Right ventricle myocardium superior (tissue), 1 donor: ENCODE results near the gene SLC5A5. TPM values are rescaled to one million over a fixed set of nuclear protein-coding genes. Genes with fewer than 3 reads are reported as not detected.
"Not testable (repeated sequence)": the region's sequence is repeated elsewhere in the genome, so short reads cannot be mapped to it uniquely, and the experiment has no call there.

ENCODE experiments used
- ATAC-seq: fragments of 200-7000 bp; cut with Tn5 transposase; one replicate; pipeline ENCODE4 v1.9.1; 2020; ENCODE audit warnings: mild to moderate bottlenecking; ENCODE audit not compliant: poor library complexity
- DNase-seq: peaks from one replicate; pipeline ENCODE4 v3.0.0-alpha.2; 2020
- intact Hi-C: fragments of 100-400 bp; cut with DNase I; formaldehyde crosslinking; loops from one replicate; pipeline ENCODE4 v1.11.2; 2022
- total RNA-seq: library from RNA; stranded (reverse); fragmentation: NEBNext Ultra II Directional; extraction: Animal tissue kit (Norgen Biotek cat#: 25700); gene quantifications from one replicate; pipeline ENCODE4 v1.2.1, GENCODE V29; 2021
- donor health status: DM: no; HTN: yes; CAD: no; lungs with severe emphysema.

Gene SLC5A5
- total RNA-seq, 1 donor from 2014 or later: not detected

DNA sequence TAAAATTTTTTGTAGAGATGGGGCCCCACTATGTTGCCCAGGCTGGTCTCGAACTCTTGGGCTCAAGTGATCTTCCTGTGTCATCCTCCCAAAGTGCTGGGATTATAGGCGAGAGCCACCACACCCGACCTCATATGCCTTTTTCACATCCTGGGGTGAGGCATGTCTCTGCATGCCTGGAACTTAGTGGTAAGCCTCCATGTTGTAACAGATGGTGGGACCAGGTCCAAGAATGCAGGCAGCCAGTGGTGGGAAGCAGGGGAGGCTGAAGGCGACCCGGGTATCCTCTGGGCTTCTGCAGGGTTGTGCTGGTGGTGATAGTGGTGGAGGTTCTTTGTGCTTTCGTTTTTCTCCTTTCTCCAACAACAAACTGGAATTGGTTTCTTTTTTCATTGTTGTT is 31.0 kb downstream of the SLC5A5 start:
- intact Hi-C loops: no loop called here
- DNase-seq (no peak), ATAC-seq (no peak)

DNA sequence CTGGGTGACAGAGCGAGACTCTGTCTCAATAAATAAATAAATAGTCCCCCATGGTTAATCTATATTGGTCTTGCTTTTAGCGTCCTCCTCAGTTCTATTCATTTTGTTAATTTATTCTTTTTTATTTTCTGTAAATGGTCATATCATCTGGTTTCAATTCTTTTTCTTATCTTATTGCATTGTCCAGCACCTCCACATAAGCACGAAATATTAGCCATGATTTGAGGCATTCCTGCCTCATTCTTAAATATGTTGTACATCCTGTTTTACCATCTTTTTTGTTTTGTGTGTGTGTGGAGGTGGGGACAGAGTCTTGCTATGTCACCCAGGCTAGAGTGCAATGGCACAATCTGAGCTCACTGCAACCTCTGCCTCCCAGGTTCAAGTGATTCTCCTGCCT is 36.5 kb downstream of the SLC5A5 start:
- intact Hi-C loops: no loop called here
- no peak for DNase-seq

DNA sequence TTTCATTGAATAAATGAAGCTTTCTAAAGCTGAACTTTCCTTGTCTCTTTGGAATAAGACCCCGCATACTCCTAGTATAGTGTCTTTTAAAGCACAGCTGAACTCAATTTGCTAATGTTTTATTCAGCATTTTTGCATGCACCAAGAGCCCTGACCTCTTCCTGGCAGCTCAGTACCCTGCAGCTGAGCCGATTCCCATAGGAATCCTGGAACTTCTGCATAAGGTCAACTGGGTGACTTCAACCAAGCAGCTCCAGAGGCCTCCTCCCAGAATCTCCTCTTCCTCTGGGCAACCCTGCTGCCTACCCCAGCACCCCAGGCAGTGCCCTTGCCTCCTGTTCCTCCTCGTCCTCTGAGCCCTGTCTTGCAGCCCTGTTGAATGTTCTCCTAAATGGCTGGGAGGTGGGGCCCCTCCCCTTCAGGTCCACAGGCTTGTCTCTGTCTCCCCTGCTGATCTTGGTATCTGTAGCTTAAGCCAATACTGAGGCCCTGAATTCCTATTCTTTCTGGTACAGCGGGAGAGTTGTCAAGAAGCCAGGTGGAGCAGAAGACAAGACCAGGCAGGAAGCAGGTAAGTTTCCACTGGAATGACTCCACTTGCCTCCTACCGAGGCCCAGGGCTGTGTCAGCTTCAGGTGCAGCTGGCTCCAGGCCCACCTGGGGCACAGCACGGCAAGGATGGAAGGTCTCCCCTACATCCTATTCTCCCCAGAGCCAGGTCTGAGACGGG is 37.4 kb downstream of the SLC5A5 start:
- intact Hi-C loops: no loop called here
- no peak for ATAC-seq
- DNase-seq: no peak

More for the DNA sequence above, 36.5 kb downstream of the SLC5A5 start:
- no peak for ATAC-seq

DNA sequence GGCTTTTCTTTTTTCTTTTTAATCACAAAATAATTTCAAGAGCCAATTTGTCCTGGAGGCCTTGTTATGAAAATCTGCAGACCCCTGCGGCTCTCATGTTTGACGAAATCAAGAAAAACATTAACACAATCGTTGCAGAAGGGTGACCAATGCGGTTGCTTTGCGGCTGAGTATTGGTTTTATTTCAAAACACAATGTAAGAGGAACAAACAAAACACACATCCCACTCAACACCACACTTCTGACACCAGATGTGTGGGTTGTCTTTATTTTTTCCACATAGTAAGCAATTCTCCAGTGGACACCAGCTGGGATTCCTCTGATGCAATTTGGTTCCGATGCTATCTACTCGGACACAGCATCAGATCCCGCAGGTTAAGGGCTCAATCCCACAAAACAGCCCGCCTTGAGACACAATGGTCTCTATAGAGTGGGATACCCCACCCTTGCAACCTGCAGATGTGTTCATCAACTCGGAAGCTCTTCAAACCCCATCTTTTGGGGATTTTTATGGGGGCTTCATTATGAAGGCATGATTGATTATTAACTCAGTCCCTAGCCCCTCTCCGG is 39.1 kb downstream of the SLC5A5 start:
- intact Hi-C loops: no loop called here
- ATAC-seq: no peak
- no peak for DNase-seq

DNA sequence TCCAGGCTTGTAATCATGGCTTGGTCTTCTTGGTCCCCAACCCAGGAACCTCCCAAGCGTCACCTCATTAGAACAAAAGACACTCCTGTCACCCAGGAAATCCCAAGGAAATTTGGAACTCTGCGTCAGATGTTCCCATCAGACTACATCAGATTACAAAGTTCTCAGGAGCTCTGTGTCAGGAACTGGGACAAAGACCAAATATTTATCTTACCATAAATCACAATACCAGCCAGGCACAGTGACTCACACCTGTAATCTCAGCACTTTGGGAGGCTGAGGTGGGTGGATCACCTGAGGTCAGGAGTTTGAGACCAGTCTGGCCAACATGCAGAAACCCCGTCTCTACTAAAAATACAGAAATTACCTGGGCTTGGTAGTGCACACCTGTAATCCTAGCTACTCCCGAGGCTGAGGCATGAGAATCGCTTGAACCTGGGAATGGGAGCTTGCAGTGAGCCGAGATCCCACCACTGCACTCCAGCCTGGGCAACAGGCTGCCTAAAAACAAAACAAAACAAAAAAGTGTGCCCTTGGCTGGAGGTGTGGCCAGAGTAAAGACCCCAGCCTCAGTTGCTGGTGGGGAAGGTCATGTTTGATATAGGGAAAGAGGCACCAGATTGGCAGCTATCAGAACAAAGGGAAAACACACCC is 44.3 kb downstream of the SLC5A5 start:
- intact Hi-C loops: no loop called here
- no peak for DNase-seq
- no peak for ATAC-seq

DNA sequence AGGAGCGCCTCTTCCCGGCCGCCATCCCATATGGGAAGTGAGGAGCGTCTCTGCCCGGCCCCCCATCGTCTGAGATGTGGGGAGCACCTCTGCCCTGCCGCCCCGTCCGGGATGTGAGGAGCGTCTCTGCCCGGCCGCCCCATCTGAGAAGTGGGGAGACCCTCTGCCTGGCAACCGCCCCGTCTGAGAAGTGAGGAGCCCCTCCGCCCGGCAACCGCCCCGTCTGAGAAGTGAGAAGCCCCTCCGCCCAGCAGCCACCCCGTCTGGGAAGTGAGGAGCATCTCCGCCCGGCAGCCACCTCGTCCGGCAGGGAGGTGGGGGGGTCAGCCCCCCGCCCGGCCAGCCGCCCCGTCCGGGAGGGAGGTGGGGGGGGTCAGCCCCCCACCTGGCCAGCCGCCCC is 46.4 kb downstream of the SLC5A5 start:
- intact Hi-C loops, DNase-seq, ATAC-seq: not testable (repeated sequence)

DNA sequence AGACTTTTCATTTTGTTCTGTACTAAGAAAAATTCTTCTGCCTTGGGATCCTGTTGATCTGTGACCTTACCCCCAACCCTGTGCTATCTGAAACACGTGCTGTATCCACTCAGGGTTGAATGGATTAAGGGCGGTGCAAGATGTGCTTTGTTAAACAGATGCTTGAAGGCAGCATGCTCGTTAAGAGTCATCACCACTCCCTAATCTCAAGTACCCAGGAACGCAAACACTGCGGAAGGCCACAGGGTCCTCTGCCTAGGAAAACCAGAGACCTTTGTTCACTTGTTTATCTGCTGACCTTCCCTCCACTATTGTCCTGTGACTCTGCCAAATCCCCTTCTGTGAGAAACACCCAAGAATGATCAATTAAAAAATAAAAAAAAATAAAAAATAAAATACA is 47.4 kb downstream of the SLC5A5 start:
- DNase-seq, intact Hi-C loops, ATAC-seq: not testable (repeated sequence)

DNA sequence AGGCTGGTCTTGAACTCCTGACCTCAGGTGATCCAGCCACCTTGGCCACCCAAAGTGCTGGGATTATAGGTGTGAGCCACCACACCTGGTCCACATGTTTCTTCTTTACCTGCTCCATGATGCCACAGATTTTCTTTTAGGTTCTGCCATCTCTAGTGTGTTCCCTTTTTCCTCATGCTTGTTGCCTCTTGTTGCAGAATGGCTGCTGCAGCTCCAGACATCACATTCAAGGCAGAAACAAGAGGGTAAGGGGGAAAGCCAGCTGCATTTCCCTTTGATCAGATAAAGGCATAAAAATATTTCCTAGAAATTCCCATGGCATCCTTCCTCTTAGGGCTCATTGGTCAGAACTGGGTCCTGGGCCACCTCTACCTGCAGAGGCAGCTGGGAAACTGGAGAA is 48.8 kb downstream of the SLC5A5 start:
- ATAC-seq (no peak), DNase-seq (no peak)
- intact Hi-C loops: no loop called here

DNA sequence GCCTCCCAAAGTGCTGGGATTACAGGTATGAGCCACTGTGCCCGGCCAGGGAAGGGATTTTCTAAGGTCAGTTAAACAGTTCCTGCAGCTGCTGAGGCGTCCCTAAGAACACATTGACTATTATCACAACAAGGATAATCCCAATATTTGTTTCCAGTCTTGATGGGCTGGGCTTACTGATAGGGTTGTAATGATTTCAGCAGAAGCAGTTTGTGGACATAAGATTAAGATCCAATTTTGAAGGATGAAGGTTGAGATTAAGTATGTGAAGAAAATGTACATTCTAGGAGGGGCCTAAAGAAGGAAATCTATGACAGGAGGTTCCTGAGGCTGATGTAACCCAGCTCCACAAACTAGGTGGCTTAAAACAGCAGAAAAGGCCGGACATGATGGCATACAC is 50.4 kb downstream of the SLC5A5 start:
- DNase-seq (no peak), ATAC-seq (no peak)
- intact Hi-C loops: no loop called here

DNA sequence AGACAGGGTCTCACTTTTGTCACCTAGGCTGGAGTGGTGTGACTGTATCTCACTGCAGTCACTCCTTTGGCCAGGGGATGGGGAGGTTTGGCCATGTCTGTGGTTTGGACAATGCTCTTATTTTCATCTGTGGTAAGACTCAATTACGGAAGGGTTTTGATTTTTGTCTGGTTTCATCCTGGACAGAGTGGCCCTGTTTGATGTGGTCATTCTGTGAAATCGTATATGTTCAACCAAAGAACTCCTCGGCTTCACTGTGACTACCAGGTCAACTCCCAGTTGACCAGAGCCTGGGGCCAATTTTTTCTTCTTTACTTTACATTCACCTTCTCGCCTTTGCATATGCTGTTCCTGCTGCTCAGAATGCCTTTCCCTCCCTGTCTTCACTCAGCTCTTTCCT is 54.3 kb downstream of the SLC5A5 start:
- ATAC-seq (no peak), DNase-seq (no peak)
- intact Hi-C loops: no loop called here

DNA sequence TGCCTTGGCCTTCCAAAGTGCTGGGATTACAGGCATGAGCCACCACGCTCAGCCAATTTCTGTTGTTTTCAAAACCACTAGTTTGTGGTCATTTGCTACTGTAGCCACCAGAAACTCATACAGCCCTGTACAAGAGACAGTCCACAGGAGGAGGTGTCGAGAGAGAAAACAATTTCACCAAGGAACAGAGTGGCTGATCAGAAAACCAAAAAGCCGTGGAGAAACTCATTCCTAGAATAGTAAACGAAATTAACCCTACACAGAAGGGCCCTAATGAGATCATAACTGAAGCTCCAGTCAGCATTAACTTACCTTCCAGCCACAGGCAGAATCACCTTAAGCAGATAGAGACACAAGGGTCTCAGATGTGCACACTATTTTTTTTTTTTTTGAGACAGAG is 57.3 kb downstream of the SLC5A5 start:
- ATAC-seq (no peak), DNase-seq (no peak)
- intact Hi-C loops: no loop called here

DNA sequence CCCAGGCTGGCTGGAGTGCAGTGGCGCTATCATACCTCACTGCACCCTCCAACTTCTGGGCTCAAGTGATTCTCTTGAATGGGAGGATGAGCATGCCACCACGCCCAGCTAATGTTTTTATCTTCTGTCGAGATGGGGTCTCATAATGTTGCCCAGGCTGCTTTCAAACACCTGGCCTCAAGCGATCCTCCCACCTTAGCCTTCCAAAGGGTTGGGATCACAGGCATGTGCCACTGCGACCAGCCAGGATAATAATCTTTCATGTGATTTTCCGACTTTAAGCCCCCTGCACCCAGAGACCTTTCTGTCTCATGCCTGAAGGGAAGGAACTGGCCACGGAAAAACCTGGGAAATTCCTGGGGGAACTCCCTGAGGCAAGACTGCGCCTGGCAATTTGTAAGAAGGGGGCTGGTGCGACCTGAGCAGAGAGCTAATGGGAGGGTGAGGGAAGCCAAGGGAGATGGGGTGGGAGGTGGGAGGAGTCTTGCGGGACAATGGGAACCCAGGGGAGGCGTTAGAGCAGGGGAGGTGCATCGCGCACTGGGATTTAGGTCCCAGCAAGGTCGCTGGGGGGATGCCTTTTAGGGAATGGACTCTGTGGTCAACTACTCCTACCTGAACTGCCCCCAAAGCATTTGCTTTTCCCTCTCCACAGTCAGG is 59.9 kb downstream of the SLC5A5 start:
- DNase-seq (no peak), ATAC-seq (no peak)
- intact Hi-C loops: no loop called here

DNA sequence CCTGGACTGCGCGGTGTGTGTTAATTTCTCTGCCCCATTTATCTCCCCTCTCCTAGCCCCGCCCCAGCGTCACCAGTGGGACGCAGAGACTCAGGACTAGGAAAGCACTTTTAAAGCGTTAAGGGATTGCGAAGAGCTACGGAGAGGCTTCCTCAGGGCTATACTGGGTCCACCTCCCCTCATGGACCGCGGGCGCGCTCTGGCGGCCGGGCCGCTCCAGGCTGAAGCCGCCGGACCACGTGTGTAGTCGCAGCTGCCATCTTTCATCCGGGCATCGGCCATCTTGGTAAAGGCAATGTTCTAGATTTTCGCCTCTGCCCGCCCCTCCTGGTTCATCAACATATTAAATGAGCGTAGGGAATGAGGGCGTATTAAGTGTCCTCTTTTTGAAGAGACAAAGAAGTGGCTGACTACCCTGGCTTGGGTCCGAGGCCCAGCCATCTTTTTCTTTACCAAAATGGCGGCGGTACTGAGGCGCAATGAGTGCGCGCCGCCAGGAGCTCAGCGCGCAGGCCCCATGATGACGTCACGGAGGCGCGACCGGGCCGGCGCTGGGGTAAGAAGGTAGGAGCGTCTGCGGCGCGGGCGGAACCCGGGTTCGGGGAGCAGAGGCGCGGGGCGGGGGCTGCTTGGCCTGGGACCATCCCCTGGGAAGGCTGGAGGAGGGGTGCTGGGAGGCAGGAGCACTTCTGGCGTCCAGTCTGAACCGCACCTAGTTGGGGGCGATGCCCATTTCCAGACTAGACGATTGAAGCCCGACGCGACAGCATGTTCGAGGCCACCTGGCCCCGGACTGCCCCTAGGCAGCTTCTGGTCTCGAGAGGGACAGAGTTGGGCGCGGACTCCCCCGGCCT is 61.0 kb downstream of the SLC5A5 start, which contains the start of gene CCDC124:
CCDC124 (plus strand) TSS at position 531 of the 854 bp plus-strand sequence. CDS start 3,406 bp downstream, outside the sequence.
- intact Hi-C loops: no loop called here
- DNase-seq: peak; percentile 94
- ATAC-seq: peak; percentile 98

DNA sequence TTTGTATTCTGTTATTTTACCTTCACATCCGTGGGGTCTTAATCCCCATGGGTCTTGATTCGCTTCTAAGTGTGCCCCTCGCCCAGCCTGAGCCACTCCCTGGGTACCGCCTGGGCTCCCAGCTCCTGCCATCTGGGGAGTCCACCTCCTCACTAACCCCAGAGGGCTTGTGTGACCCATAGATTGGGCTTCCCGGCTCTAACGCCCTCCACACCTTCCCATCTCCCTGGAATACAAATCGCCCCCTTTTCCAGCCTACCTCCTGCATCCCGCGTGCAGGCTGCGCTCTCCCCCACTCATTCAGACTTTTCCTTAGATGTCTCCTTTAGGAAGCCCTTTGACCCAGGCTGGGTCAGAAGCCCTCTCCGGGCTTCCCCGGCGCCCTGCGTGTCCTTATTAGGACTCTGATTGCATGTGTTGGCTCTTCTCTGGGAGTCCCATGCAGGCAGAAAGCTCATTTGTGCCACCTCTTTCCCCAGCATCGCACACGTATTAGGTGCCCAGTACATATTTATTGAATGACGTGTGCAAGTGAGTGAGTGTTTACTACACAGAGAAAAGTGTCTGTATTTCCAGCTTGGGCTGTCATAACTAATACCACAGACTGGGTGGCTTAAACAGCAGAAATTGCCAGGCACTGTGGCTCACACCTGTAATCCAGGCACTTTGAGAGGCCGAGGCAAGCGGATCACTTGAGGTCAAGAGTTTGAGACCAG is 61.8 kb downstream of the SLC5A5 start:
- intact Hi-C loops: no loop called here
- DNase-seq (no peak), ATAC-seq (no peak)

DNA sequence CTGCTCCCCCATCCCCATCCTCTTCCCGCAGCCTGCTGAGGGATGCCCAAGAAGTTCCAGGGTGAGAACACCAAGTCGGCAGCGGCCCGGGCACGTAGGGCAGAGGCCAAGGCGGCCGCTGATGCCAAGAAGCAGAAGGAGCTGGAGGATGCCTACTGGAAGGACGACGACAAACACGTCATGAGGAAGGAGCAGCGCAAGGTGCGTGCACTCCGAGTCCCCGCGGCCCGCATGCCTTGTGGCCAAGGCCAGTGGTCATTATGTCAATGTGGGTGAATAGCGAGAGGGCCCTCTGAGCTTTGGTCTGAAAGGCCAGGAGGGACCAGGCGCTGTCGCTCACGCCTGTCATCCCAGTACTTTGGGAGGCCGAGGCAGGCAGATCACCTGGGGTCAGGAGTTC is 64.6 kb downstream of the SLC5A5 start:
- ATAC-seq (no peak), DNase-seq (no peak)
- intact Hi-C loops: loop anchor here (5.0 kb wide), 1 partner anchor 74 kb away; no protein-coding TSS in a partner anchor

DNA sequence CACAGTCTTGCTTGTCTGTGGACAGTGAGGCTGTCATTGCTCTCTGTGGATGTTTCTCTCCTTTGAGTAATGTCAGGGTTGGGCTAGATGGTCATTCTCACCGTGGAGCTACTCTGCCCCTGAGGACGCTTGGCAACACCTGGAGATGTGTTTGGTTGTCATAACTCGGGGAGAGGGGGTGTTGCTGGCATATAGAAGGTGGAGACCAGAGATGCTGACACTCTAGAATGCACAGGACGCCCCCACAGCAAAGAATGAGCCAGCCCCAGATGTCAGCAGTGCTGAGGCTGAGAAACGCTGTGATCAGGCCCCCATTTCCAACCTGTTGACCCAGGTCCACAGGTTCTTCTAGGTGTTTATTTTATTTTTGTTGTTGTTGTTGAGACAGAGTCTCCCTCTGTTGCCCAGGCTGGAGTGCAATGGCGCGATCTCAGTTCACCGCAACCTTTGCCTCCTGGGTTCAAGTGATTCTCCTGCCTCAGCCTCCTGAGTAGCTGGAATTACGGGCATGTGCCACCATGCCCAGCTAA is 65.7 kb downstream of the SLC5A5 start:
- ATAC-seq (no peak), DNase-seq (no peak)
- intact Hi-C loops: loop anchor here (5.0 kb wide), 1 partner anchor 75 kb away; no protein-coding TSS in a partner anchor

DNA sequence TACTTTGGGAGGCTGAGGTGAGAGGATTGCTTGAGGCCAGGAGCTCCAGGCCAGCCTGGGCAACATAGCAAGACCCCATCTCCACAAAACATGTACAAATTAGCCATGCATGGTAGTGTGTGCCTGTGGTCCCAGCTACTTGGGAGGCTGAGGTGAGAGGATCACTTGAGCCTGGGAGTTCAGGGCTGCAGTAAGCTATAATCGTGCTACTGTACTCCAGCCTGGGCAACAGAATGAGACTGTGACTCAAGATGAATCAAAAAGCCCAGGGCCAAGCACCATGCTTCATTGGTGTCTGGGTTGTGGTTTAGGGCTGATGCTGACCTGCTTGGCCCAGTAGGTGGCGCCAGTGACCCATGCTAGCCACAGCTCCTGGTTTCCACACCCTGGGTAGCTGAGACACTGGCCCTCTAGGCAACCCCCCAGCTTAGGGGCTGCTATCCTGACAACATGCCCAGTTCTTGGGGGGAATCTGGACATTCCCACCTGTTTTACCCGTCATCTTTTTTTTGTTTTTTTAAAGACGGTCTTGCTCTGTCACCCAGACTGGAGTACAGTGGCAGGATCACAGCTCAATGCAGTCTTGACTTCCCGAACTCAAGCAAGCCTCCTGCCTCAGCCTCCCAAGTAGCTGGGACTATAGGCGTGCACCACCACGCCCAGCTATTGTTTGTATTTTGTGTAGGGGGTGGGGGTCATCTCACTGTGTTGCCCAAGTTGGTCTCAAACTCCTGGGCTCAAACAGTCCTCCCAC is 66.5 kb downstream of the SLC5A5 start:
- intact Hi-C loops: loop anchor here (2.0 to 5.0 kb wide), 2 partner anchors 59 to 76 kb away; no protein-coding TSS in a partner anchor
- DNase-seq: peak; percentile 87
- peak; percentile 87 for ATAC-seq
